ENCODE results near the gene PTPRN2. TPM values are rescaled to one million over a fixed set of nuclear protein-coding genes. Genes with fewer than 3 reads are reported as not detected.

Gene PTPRN2
- total RNA-seq, 5 donors from 2014 or later (not counting 1 experiment from before 2014, with no cell fraction given) = 0.60 to 1.7 (median 0.82) TPM

DNA sequence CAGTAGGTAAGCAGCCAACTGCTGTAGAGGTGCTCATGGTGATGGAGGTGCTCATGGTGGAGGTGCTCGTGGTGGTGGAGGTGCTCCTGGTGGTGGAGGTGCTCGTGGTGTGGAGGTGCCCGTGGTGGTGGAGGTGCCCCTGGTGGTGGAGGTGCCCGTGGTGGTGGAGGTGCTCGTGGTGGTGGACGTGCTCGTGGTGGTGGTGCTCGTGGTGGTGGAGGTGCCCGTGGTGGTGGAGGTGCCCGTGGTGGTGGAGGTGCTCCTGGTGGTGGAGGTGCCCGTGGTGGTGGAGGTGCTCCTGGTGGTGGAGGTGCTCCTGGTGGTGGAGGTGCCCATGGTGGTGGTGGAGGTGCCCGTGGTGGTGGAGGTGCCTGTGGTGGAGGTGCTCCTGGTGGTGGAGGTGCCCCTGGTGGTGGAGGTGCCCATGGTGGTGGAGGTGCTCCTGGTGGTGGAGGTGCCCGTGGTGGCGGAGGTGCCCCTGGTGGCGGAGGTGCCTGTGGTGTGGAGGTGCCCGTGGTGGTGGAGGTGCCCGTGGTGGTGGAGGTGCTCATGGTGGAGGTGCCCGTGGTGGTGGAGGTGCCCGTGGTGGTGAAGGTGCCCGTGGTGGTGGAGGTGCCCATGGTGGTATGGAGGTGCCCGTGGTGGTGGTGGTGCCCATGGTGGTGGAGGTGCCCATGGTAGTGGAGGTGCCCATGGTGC is 517.3 kb downstream of the PTPRN2 start:
- Histone ChIP-seq H3K27ac (ENCODE audit: low read length) (no peak overlapping the region), H3K9me3 (no peaks in the 10 kb centered on the region), H3K27me3 (replicated peaks in 1 of 2; ENCODE audit: control insufficient read depth in 2 of 2, extremely low read depth in 1 of 2, insufficient read depth in 2 of 2, low read length in 1 of 2) (peaks cover 0 to 9% of the 10 kb centered on the region in 2 experiments), H3K36me3 (ENCODE audit: control insufficient read depth in 2 of 2, extremely low read depth in 1 of 2, insufficient read depth in 1 of 2, low read length in 1 of 2) (no peaks in the 10 kb centered on the region), H3K4me1 (ENCODE audit: control insufficient read depth in 1 of 2, extremely low read depth in 1 of 2, insufficient read depth in 2 of 2, low read length in 2 of 2) (no peaks in the 10 kb centered on the region), H3K4me3 (ENCODE audit: control insufficient read depth in 1 of 2, extremely low read depth in 1 of 2, low read length in 1 of 2) (no peak overlapping the region)
- CTCF ChIA-PET = no interaction called here
- H3K27ac Mint-ChIP-seq = no peak overlapping the region
- H3K9me3 Mint-ChIP-seq = no peaks in the 10 kb centered on the region
- 82% methylated on average over 19 of the region's 21 CpGs for WGBS (ENCODE audit: insufficient coverage)
- POLR2A ChIA-PET = no interaction called here
- peaks cover 5 to 8% of the 10 kb centered on the region in 2 donors for H3K27me3 Mint-ChIP-seq
- ATAC-seq (replicated peaks in 1 of 4) (no peak), DNase-seq (no peak)
- H3K4me1 Mint-ChIP-seq = no peaks in the 10 kb centered on the region
- H3K36me3 Mint-ChIP-seq = no peaks in the 10 kb centered on the region
- H3K4me3 Mint-ChIP-seq = no peak overlapping the region

DNA sequence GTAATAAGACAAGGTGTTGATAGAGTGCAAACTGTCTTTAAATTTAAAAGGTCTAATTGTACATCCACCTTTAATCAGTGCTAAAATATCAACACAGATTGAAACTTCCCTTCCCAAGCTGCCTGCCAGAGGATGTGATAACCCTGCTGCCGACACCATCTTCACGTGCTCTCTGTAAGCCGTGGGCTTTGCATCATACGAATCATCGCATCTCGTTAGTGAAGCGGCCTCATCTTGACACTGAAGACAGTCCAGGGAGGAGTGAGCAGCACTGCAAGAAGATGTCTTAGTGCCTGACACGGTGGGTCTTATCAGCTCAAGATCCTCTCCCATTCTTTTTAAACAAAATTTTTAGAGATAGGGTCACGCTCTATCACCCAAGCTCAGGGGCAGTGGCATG is 518.8 kb downstream of the PTPRN2 start:
- ATAC-seq (replicated peaks in 1 of 4) (no peak), DNase-seq (no peak)
- H3K4me3 Mint-ChIP-seq = no peak overlapping the region
- no peak overlapping the region for H3K27ac Mint-ChIP-seq
- no peaks in the 10 kb centered on the region for H3K4me1 ChIP-seq (ENCODE audit: control insufficient read depth in 1 of 2, extremely low read depth in 1 of 2, insufficient read depth in 2 of 2, low read length in 2 of 2)
- no peaks in the 10 kb centered on the region for H3K36me3 ChIP-seq (ENCODE audit: control insufficient read depth in 2 of 2, extremely low read depth in 1 of 2, insufficient read depth in 1 of 2, low read length in 1 of 2)
- CTCF ChIA-PET = no interaction called here
- WGBS (ENCODE audit: insufficient coverage) = 98% methylated on average over 8 of the region's 9 CpGs
- no peaks in the 10 kb centered on the region for H3K36me3 Mint-ChIP-seq
- H3K27me3 ChIP-seq (replicated peaks in 1 of 2; ENCODE audit: control insufficient read depth in 2 of 2, extremely low read depth in 1 of 2, insufficient read depth in 2 of 2, low read length in 1 of 2) = peaks cover 0 to 16% of the 10 kb centered on the region in 2 experiments
- no peak overlapping the region for H3K27ac ChIP-seq (ENCODE audit: low read length)
- H3K27me3 Mint-ChIP-seq = peaks cover 8 to 11% of the 10 kb centered on the region in 2 donors
- H3K4me1 Mint-ChIP-seq = no peaks in the 10 kb centered on the region
- POLR2A ChIA-PET = no interaction called here
- H3K4me3 ChIP-seq (ENCODE audit: control insufficient read depth in 1 of 2, extremely low read depth in 1 of 2, low read length in 1 of 2) = no peak overlapping the region
- no peaks in the 10 kb centered on the region for H3K9me3 ChIP-seq
- H3K9me3 Mint-ChIP-seq = no peaks in the 10 kb centered on the region

DNA sequence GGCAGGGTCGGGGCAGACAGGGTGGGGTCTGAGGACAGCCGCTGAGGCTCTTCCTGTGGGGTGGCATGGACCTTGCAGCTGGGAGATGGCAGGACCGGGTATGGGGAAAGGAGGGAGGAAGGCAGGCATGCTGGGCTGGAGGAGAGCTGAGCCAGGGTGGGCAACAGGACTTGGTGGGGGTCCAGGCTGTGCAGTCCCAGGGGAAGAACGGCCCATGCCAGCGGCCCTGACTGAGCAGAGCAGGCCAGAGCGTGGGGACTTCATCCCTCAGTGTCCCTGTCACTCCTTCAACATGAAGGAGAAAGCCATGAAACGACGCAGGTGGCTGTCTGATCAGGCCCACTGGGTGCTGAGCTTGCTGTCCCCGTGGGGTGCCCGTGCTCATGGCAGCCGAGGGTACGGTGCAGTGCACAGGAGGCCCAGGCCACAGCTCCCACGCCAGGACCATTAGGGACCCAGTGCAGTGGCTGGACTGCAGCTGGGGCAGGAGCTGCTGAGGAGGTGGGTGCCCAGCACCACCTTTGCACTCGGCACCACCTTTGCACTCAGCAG is 519.6 kb downstream of the PTPRN2 start:
- no peaks in the 10 kb centered on the region for H3K36me3 Mint-ChIP-seq
- Histone ChIP-seq H3K27me3 (replicated peaks in 1 of 2; ENCODE audit: control insufficient read depth in 2 of 2, extremely low read depth in 1 of 2, insufficient read depth in 2 of 2, low read length in 1 of 2) (peaks cover 0 to 16% of the 10 kb centered on the region in 2 experiments), H3K4me3 (ENCODE audit: control insufficient read depth in 1 of 2, extremely low read depth in 1 of 2, low read length in 1 of 2) (no peak overlapping the region), H3K9me3 (no peaks in the 10 kb centered on the region), H3K36me3 (ENCODE audit: control insufficient read depth in 2 of 2, extremely low read depth in 1 of 2, insufficient read depth in 1 of 2, low read length in 1 of 2) (no peaks in the 10 kb centered on the region), H3K4me1 (ENCODE audit: control insufficient read depth in 1 of 2, extremely low read depth in 1 of 2, insufficient read depth in 2 of 2, low read length in 2 of 2) (no peaks in the 10 kb centered on the region), H3K27ac (ENCODE audit: low read length) (no peak overlapping the region)
- H3K27me3 Mint-ChIP-seq = peaks cover 8 to 11% of the 10 kb centered on the region in 2 donors
- H3K4me1 Mint-ChIP-seq = no peaks in the 10 kb centered on the region
- no peak overlapping the region for H3K27ac Mint-ChIP-seq
- ATAC-seq (replicated peaks in 1 of 4) (no peak), DNase-seq (no peak)
- CTCF ChIA-PET = no interaction called here
- no peaks in the 10 kb centered on the region for H3K9me3 Mint-ChIP-seq
- POLR2A ChIA-PET = no interaction called here
- WGBS (ENCODE audit: insufficient coverage) = 80% methylated on average over 13 of the region's 14 CpGs
- H3K4me3 Mint-ChIP-seq = no peak overlapping the region

DNA sequence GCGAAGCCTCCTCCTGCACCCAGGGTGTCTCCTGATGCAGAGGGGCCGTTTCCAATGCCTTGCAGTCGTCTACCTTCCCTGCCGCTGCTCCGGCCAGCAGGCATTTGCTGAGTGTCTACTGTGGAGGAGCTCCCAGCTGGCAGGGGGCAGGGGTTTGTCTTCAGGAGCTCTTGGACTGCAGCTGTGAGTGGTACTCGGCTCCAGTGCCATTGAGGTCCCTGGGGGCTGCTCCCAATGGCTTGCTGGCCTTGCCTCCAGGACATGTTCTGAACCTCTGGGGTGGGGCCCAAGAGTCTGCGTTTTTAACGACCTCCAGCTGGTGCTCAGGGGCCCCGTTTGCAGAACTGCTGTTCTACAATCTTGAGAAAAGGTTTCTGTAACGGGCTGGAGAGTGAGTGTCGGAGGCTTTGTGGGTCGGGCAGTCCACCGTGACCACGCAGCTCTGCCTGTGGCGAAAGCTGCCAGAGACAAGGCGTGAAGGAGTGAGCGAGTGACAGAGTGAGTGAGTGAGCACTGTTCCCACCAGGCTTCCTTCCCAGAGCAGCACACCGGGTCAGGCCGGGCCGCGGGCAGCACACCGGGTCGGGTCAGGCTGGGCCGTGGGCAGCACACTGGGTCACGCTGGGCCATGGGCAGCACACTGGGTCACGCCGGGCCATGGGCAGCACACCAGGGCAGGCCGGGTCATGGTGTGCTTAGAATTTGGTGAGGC is 520.2 kb downstream of the PTPRN2 start:
- CTCF ChIA-PET = no interaction called here
- Mint-ChIP-seq H3K4me1 (no peaks in the 10 kb centered on the region), H3K9me3 (no peaks in the 10 kb centered on the region), H3K27me3 (peaks cover 8 to 11% of the 10 kb centered on the region in 2 donors), H3K36me3 (no peaks in the 10 kb centered on the region), H3K4me3 (no peak overlapping the region), H3K27ac (no peak overlapping the region)
- Histone ChIP-seq H3K9me3 (no peaks in the 10 kb centered on the region), H3K27ac (ENCODE audit: low read length) (no peak overlapping the region), H3K27me3 (replicated peaks in 1 of 2; ENCODE audit: control insufficient read depth in 2 of 2, extremely low read depth in 1 of 2, insufficient read depth in 2 of 2, low read length in 1 of 2) (peaks cover 0 to 16% of the 10 kb centered on the region in 2 experiments), H3K4me3 (ENCODE audit: control insufficient read depth in 1 of 2, extremely low read depth in 1 of 2, low read length in 1 of 2) (no peak overlapping the region), H3K36me3 (ENCODE audit: control insufficient read depth in 2 of 2, extremely low read depth in 1 of 2, insufficient read depth in 1 of 2, low read length in 1 of 2) (no peaks in the 10 kb centered on the region), H3K4me1 (ENCODE audit: control insufficient read depth in 1 of 2, extremely low read depth in 1 of 2, insufficient read depth in 2 of 2, low read length in 2 of 2) (no peaks in the 10 kb centered on the region)
- WGBS (ENCODE audit: insufficient coverage) = 83% methylated on average over 27 of the region's 28 CpGs
- POLR2A ChIA-PET = no interaction called here
- DNase-seq (no peak), ATAC-seq (replicated peaks in 1 of 4) (peak in 1 of 4 experiments; percentile 11)

DNA sequence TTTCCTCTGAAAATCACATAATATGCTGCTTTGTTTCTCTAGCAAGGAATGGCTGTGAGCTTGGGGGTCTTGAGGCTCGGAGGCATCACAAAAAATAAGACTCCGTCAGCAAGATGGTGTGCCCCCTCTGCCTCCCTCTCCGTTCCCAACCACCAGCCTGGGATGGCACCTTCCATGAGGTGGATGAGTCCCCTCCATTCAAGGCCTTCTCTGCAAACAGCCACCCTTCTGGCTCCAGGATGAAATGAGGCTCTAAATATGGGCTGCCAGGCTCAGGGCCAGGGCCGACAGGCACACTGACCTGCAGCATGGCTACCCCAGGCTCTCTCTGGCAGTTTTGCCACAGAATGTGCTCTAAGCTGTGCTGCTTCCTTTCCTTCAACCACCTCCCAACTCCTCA is 521.5 kb downstream of the PTPRN2 start:
- H3K4me1 Mint-ChIP-seq = no peaks in the 10 kb centered on the region
- ATAC-seq (replicated peaks in 1 of 4) = no peak
- no peaks in the 10 kb centered on the region for H3K36me3 ChIP-seq (ENCODE audit: control insufficient read depth in 2 of 2, extremely low read depth in 1 of 2, insufficient read depth in 1 of 2, low read length in 1 of 2)
- 76% methylated on average over 3 of the region's 4 CpGs for WGBS (ENCODE audit: insufficient coverage)
- no peaks in the 10 kb centered on the region for H3K9me3 Mint-ChIP-seq
- H3K36me3 Mint-ChIP-seq = no peaks in the 10 kb centered on the region
- H3K4me3 Mint-ChIP-seq = no peak overlapping the region
- H3K27me3 ChIP-seq (replicated peaks in 1 of 2; ENCODE audit: control insufficient read depth in 2 of 2, extremely low read depth in 1 of 2, insufficient read depth in 2 of 2, low read length in 1 of 2) = peaks cover 0 to 19% of the 10 kb centered on the region in 2 experiments
- no peak overlapping the region for H3K27ac Mint-ChIP-seq
- no peaks in the 10 kb centered on the region for H3K4me1 ChIP-seq (ENCODE audit: control insufficient read depth in 1 of 2, extremely low read depth in 1 of 2, insufficient read depth in 2 of 2, low read length in 2 of 2)
- POLR2A ChIA-PET = no interaction called here
- no peak for DNase-seq
- H3K27ac ChIP-seq (ENCODE audit: low read length) = no peak overlapping the region
- no peaks in the 10 kb centered on the region for H3K9me3 ChIP-seq
- CTCF ChIA-PET = no interaction called here
- peaks cover 8 to 11% of the 10 kb centered on the region in 2 donors for H3K27me3 Mint-ChIP-seq
- H3K4me3 ChIP-seq (ENCODE audit: control insufficient read depth in 1 of 2, extremely low read depth in 1 of 2, low read length in 1 of 2) = no peak overlapping the region

DNA sequence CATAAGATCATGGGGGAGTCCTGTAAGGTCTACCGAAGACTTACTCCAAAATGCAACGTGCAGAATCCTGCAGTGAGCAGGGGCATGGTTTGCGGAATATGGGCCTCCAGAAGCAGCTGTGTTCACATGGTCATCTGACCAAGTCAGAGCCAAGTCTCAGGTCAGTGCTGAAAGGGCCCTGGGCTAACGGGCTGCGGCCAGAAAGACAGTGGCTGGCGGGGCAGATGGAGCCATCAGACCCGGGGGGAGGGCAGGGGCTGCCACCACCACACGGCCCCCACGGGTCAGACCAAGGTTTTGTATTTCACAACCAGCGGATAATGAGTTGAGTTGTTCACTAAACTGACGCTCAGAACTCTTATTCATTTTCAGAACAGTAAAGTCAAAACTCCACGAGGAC is 522.3 kb downstream of the PTPRN2 start:
- H3K36me3 Mint-ChIP-seq = no peaks in the 10 kb centered on the region
- DNase-seq (no peak), ATAC-seq (replicated peaks in 1 of 4) (no peak)
- peaks cover 8 to 11% of the 10 kb centered on the region in 2 donors for H3K27me3 Mint-ChIP-seq
- no peak overlapping the region for H3K4me3 ChIP-seq (ENCODE audit: control insufficient read depth in 1 of 2, extremely low read depth in 1 of 2, low read length in 1 of 2)
- no peak overlapping the region for H3K27ac Mint-ChIP-seq
- no peaks in the 10 kb centered on the region for H3K36me3 ChIP-seq (ENCODE audit: control insufficient read depth in 2 of 2, extremely low read depth in 1 of 2, insufficient read depth in 1 of 2, low read length in 1 of 2)
- no peaks in the 10 kb centered on the region for H3K4me1 ChIP-seq (ENCODE audit: control insufficient read depth in 1 of 2, extremely low read depth in 1 of 2, insufficient read depth in 2 of 2, low read length in 2 of 2)
- no peak overlapping the region for H3K4me3 Mint-ChIP-seq
- 82% methylated on average over 9 of the region's 12 CpGs for WGBS (ENCODE audit: insufficient coverage)
- peaks cover 0 to 19% of the 10 kb centered on the region in 2 experiments for H3K27me3 ChIP-seq (replicated peaks in 1 of 2; ENCODE audit: control insufficient read depth in 2 of 2, extremely low read depth in 1 of 2, insufficient read depth in 2 of 2, low read length in 1 of 2)
- CTCF ChIA-PET = no interaction called here
- no peaks in the 10 kb centered on the region for H3K9me3 ChIP-seq
- no peaks in the 10 kb centered on the region for H3K9me3 Mint-ChIP-seq
- POLR2A ChIA-PET = no interaction called here
- no peaks in the 10 kb centered on the region for H3K4me1 Mint-ChIP-seq
- no peak overlapping the region for H3K27ac ChIP-seq (ENCODE audit: low read length)
